GM19328 (cell line): ENCODE measurements around the gene LRP8.
A peak's percentile ranks its signal among the peaks of the same experiment; 100 is the strongest.

Source experiments
- ATAC-seq: cut with Tn5 transposase; IDR thresholded peaks from one replicate; pipeline ENCODE4 v1.9.1; 2021; ENCODE audit warnings: mild to moderate bottlenecking, moderate library complexity; ENCODE audit not compliant: unreplicated experiment

LRP8 gene

GRCh38 chr1:53359934-53360276 lies 32.0 kb upstream of the LRP8 start:
- ATAC-seq = no peak

- no peak for ATAC-seq
Measured at GRCh38 chr1:53359225-53359933, 31.5 kb upstream of the LRP8 start.

GRCh38 chr1:53356637-53357036 lies 28.8 kb upstream of the LRP8 start:
- ATAC-seq = no peak

GRCh38 chr1:53354119-53354518 lies 26.2 kb upstream of the LRP8 start:
- ATAC-seq = no peak

- ATAC-seq = no peak
Measured at GRCh38 chr1:53352561-53352960, 24.7 kb upstream of the LRP8 start.

GRCh38 chr1:53350853-53351767 lies 23.2 kb upstream of the LRP8 start:
- no peak for ATAC-seq

- ATAC-seq = no peak
Measured at GRCh38 chr1:53349968-53350852, 22.3 kb upstream of the LRP8 start.

GRCh38 chr1:53349369-53349835 lies 21.5 kb upstream of the LRP8 start:
- no peak for ATAC-seq

- ATAC-seq = no peak
Measured at GRCh38 chr1:53348486-53349368, 20.9 kb upstream of the LRP8 start.

- no peak for ATAC-seq
Measured at GRCh38 chr1:53346814-53347176, 18.9 kb upstream of the LRP8 start.

GRCh38 chr1:53345996-53346813 lies 18.3 kb upstream of the LRP8 start:
- no peak for ATAC-seq

GRCh38 chr1:53344921-53345838 lies 17.3 kb upstream of the LRP8 start:
- ATAC-seq = peak; percentile 87

GRCh38 chr1:53343831-53344668 lies 16.2 kb upstream of the LRP8 start:
- ATAC-seq = no peak

- ATAC-seq = no peak
Measured at GRCh38 chr1:53342735-53343470, 15.0 kb upstream of the LRP8 start.

GRCh38 chr1:53341961-53342707 lies 14.3 kb upstream of the LRP8 start:
- no peak for ATAC-seq

- ATAC-seq = no peak
Measured at GRCh38 chr1:53341521-53341895, 13.6 kb upstream of the LRP8 start.
